SK-N-SH (cell line): ENCODE data around the gene RBBP7. TPM values are rescaled to one million over a fixed set of nuclear protein-coding genes. Genes with fewer than 3 reads are reported as not detected.

Experiments
- CTCF ChIA-PET: fragments of 300-600, 350-600 bp; formaldehyde crosslinking; extraction: SDS; loops from one replicate; lab custom pipeline; 2021; lab: Yijun Ruan, JAX
- POLR2A ChIA-PET: fragments of 350-600 bp; sonication (Branson Sonifier 250); formaldehyde crosslinking; extraction: SDS; loops from one replicate; lab custom pipeline; 2020; ENCODE audit warnings: antibody characterized with exemption, inconsistent platforms; lab: Yijun Ruan, JAX
- DNase-seq: peaks from one replicate; pipeline ENCODE4 v3.0.0; 2012
- H2AFZ ChIP-seq: fragments of 200-600 bp; sonication (generic); 2 replicates; pipeline ENCODE4 v1.8.1; 2016; ENCODE audit warnings: antibody characterized with exemption, mild to moderate bottlenecking, low read depth
- H3F3A ChIP-seq: fragments of 200-600 bp; sonication (generic); replicated peaks from 2 replicates; pipeline ENCODE3; 2016; ENCODE audit warnings: antibody characterized with exemption, mild to moderate bottlenecking; ENCODE audit not compliant: insufficient read depth
- H3K27ac ChIP-seq, 2 experiments: fragments of 200-500 bp in 1 of 2; fragments of 200-600 bp in 1 of 2; sonication (Bioruptor generic) in 1 of 2; sonication (generic), shearing (Covaris generic) in 1 of 2; 2 replicates each; pipeline versions ENCODE4 v1.5.1 to v1.6.1; 2014 to 2016; ENCODE audit warnings: low read depth in 2 of 2, inconsistent platforms in 1 of 2, low read length in 1 of 2, mild to moderate bottlenecking in 1 of 2, mixed read lengths in 1 of 2
- H3K27me3 ChIP-seq: fragments of 200-600 bp; sonication (generic), shearing (Covaris generic); 2 replicates; pipeline ENCODE4 v1.6.1; 2016; ENCODE audit warnings: mixed run types; ENCODE audit not compliant: insufficient read depth
- H3K36me3 ChIP-seq, 2 experiments: fragments of 200-500 bp in 1 of 2; fragments of 200-600 bp in 1 of 2; sonication (Bioruptor generic) in 1 of 2; sonication (generic) in 1 of 2; replicated peaks in 1 of 2; 2 replicates each; pipeline versions ENCODE3 to v1.5.1; 2014 to 2016; ENCODE audit warnings: low read length in 1 of 2, mild to moderate bottlenecking in 1 of 2; ENCODE audit not compliant: insufficient read depth in 2 of 2, control insufficient read depth in 1 of 2
- H3K4me1 ChIP-seq, 2 experiments: fragments of 200-500 bp in 1 of 2; fragments of 200-600 bp in 1 of 2; sonication (Bioruptor generic) in 1 of 2; sonication (generic), shearing (Covaris generic) in 1 of 2; 2 replicates each; pipeline versions ENCODE4 v1.5.1 to v1.6.1; 2014 to 2016; ENCODE audit warnings: low read depth in 1 of 2, low read length in 1 of 2, mixed run types in 1 of 2; ENCODE audit not compliant: insufficient read depth in 2 of 2, control insufficient read depth in 1 of 2
- H3K4me2 ChIP-seq: fragments of 200-600 bp; sonication (generic), shearing (Covaris generic); 2 replicates; pipeline ENCODE4 v1.6.1; 2017; ENCODE audit warnings: mixed run types
- H3K4me3 ChIP-seq, 2 experiments: fragments of 200-500 bp in 1 of 2; fragments of 200-600 bp in 1 of 2; sonication (Bioruptor generic) in 1 of 2; sonication (generic), shearing (Covaris generic) in 1 of 2; 2 replicates each; pipeline versions ENCODE4 v1.5.1 to v1.8.1; 2014 to 2016; ENCODE audit warnings: low read depth in 2 of 2, inconsistent platforms in 1 of 2, low read length in 1 of 2, mild to moderate bottlenecking in 1 of 2, mixed read lengths in 1 of 2, moderate library complexity in 1 of 2
- H3K79me2 ChIP-seq: fragments of 200-600 bp; sonication (generic); 2 replicates; pipeline ENCODE4 v1.8.1; 2017; ENCODE audit warnings: mild to moderate bottlenecking; ENCODE audit not compliant: insufficient read depth
- H3K9ac ChIP-seq: fragments of 200-600 bp; sonication (generic); 2 replicates; pipeline ENCODE4 v1.6.1; 2017; ENCODE audit warnings: mixed run types
- H3K9me2 ChIP-seq: fragments of 200-600 bp; sonication (generic); 2 replicates; pipeline ENCODE4 v1.6.1; 2017; ENCODE audit warnings: mixed run types
- H3K9me3 ChIP-seq: fragments of 200-600 bp; sonication (generic); 2 replicates; pipeline ENCODE4 v1.6.1; 2017; ENCODE audit warnings: mixed run types, mild to moderate bottlenecking, moderate library complexity
- H4K20me1 ChIP-seq: fragments of 200-600 bp; sonication (generic); 2 replicates; pipeline ENCODE4 v1.6.1; 2017; ENCODE audit warnings: mild to moderate bottlenecking, mixed run types; ENCODE audit not compliant: insufficient read depth
- CHD2 ChIP-seq: fragments of 150-350 bp; IDR thresholded peaks from 2 replicates; pipeline ENCODE4 v1.6.1; 2018; ENCODE audit warnings: low read length; ENCODE audit not compliant: partially characterized antibody
- ELF1 ChIP-seq: IDR thresholded peaks from 2 replicates; pipeline ENCODE4 v1.4.0; 2012
- FOXJ3 ChIP-seq: sonication (generic); formaldehyde crosslinking; IDR thresholded peaks from 2 replicates; pipeline ENCODE4 v1.5.1; 2020; ENCODE audit warnings: mild to moderate bottlenecking, missing genetic modification reagents
- FOXM1 ChIP-seq: IDR thresholded peaks from 2 replicates; pipeline ENCODE4 v1.4.0; 2012; ENCODE audit warnings: low read depth, mild to moderate bottlenecking
- GATA2 ChIP-seq: sonication (generic); formaldehyde crosslinking; IDR thresholded peaks from 2 replicates; pipeline ENCODE4 v1.5.0; 2020; ENCODE audit warnings: mild to moderate bottlenecking, missing genetic modification reagents
- IRF3 ChIP-seq: fragments of 150-350 bp; IDR thresholded peaks from 2 replicates; pipeline ENCODE4 v1.6.1; 2016; ENCODE audit warnings: mild to moderate bottlenecking, low read depth, low read length
- MAX ChIP-seq: IDR thresholded peaks from 2 replicates; pipeline ENCODE4 v1.4.0; 2012; ENCODE audit warnings: low read depth
- NRF1 ChIP-seq: IDR thresholded peaks from 2 replicates; pipeline ENCODE4 v1.6.1; 2012; ENCODE audit warnings: low read depth, mild to moderate bottlenecking, low read length
- PBX3 ChIP-seq: IDR thresholded peaks from 2 replicates; pipeline ENCODE4; 2012
- RAD21 ChIP-seq: IDR thresholded peaks from 2 replicates; pipeline ENCODE4 v1.6.1; 2012; ENCODE audit warnings: mild to moderate bottlenecking, low read length
- RFX5 ChIP-seq: IDR thresholded peaks from 2 replicates; pipeline ENCODE4 v1.6.1; 2012; ENCODE audit warnings: mild to moderate bottlenecking, improper control_type of control experiment, low read length
- RXRA ChIP-seq: IDR thresholded peaks from 2 replicates; pipeline ENCODE4 v1.4.0; 2012; ENCODE audit warnings: low read depth, mild to moderate bottlenecking, borderline replicate concordance
- SIN3A ChIP-seq: IDR thresholded peaks from 2 replicates; pipeline ENCODE4 v1.6.1; 2012; ENCODE audit warnings: low read depth, mild to moderate bottlenecking, low read length, moderate library complexity, borderline replicate concordance
- USF1 ChIP-seq: IDR thresholded peaks from 2 replicates; pipeline ENCODE4 v1.4.0; 2012; ENCODE audit warnings: low read depth, borderline replicate concordance
- USF2 ChIP-seq: fragments of 150-350 bp; IDR thresholded peaks from 2 replicates; pipeline ENCODE4 v1.6.1; 2017; ENCODE audit warnings: antibody characterized with exemption, low read length, low read depth, borderline replicate concordance
- YY1 ChIP-seq: IDR thresholded peaks from 2 replicates; pipeline ENCODE4 v1.4.0; 2012; ENCODE audit warnings: low read depth, mild to moderate bottlenecking
- ZBTB33 ChIP-seq: IDR thresholded peaks from 2 replicates; pipeline ENCODE4 v1.4.0; 2012; ENCODE audit warnings: low read depth, borderline replicate concordance
- WGBS: methylation state at CpG from one replicate; pipeline ENCODE4 v1.1.6; 2017; ENCODE audit warnings: low lambda C conversion rate; 5-methylcytosine and 5-hydroxymethylcytosine counted together
- polyA plus RNA-seq, 3 experiments: library from polyadenylated mRNA; depleted of rRNA; stranded (reverse); fragments of >200 nt; gene quantifications; 2 replicates each; pipeline ENCODE4 v1.2.3, GENCODE V29; 2012

RBBP7 gene
- polyA plus RNA-seq, 1 of the 3 experiments (the other 2 are of a cell fraction) = 172 TPM

- CTCF ChIA-PET = no interaction called here
- Histone ChIP-seq H2AFZ (no peak overlapping the region), H3K4me1 (no peaks in the 10 kb centered on the region), H3K36me3 (no peaks in the 10 kb centered on the region), H3K4me3 (no peak overlapping the region), H3F3A (no peaks in the 10 kb centered on the region), H3K27me3 (no peaks in the 10 kb centered on the region; the same call in 1 of the 2 replicates)
- DNase-seq = no peak
- 64% methylated on average over 5 of the region's 5 CpGs for whole genome bisulfite sequencing
- TF ChIP-seq ELF1 = no peak
- TF ChIP-seq FOXM1 = no peak
- TF ChIP-seq GATA2 (CRISPR knock-in tag) = no peak
- TF ChIP-seq ZBTB33 = no peak
- no peak for TF ChIP-seq RAD21
- TF ChIP-seq MAX = no peak
- TF ChIP-seq RFX5 = no peak
- TF ChIP-seq NRF1 = no peak
- TF ChIP-seq FOXJ3 (CRISPR knock-in tag) = no peak
- no peak for TF ChIP-seq CHD2
- no peak for TF ChIP-seq SIN3A
- TF ChIP-seq PBX3 = no peak
- TF ChIP-seq RXRA = no peak
- TF ChIP-seq YY1 = no peak
- no peak for TF ChIP-seq IRF3
- TF ChIP-seq USF1 = no peak
- TF ChIP-seq USF2 = no peak
- TF ChIP-seq, all 33 proteins: peak for 0
- Histone ChIP-seq H3K9me3 (no peaks in the 10 kb centered on the region), H3K9ac (no peak overlapping the region), H3K27ac (no peak overlapping the region), H3K4me2 (no peak overlapping the region), H4K20me1 (no peaks in the 10 kb centered on the region), H3K79me2 (no peaks in the 10 kb centered on the region), H3K9me2 (no peaks in the 10 kb centered on the region)
- POLR2A ChIA-PET = no interaction called here
Measured at GRCh38 chrX:16916561-16916960, 46.4 kb upstream of the RBBP7 start.
